Right lobe of liver (tissue), 4 donors: ENCODE measurements around the gene DNMBP.

Experiments
- CTCF ChIP-seq, 4 donors: fragments of 200-600 bp in 3 of 4; fragments of 450-650 bp in 1 of 4; IDR thresholded peaks; one replicate each; pipeline versions ENCODE4 v1.5.1 to v1.8.0; 2016 to 2022; ENCODE audit warnings: antibody characterized with exemption in 4 of 4, mild to moderate bottlenecking in 2 of 4
- POLR2A ChIP-seq: fragments of 450-650 bp; IDR thresholded peaks from one replicate; pipeline ENCODE4 v1.6.1; 2017; ENCODE audit warnings: antibody characterized with exemption, mild to moderate bottlenecking
- donor health status: DM: no; HTN: no; CAD: no.
- donor health status: DM: no; HTN: no; CAD: no.
- donor health status: DM: no; HTN: yes; CAD: no.

- no peak for TF ChIP-seq POLR2A
- no peak for TF ChIP-seq CTCF (IDR thresholded peaks at IDR 0.05)
Measured at GRCh38 chr10:99998889-99999288, 10.9 kb downstream of the DNMBP start.
